HEK293T (cell line): ENCODE results near the gene SEMA4D.
"Not testable (repeated sequence)": the region's sequence is repeated elsewhere in the genome, so short reads cannot be mapped to it uniquely, and the experiment has no call there.

Experiments used
- CTCF ChIA-PET: fragments of 350-600 bp; formaldehyde crosslinking; extraction: SDS; loops from one replicate; lab custom pipeline; 2021; ENCODE audit warnings: antibody characterized with exemption, inconsistent platforms; lab: Yijun Ruan, JAX
- POLR2A ChIA-PET: fragments of 350-600 bp; formaldehyde crosslinking; extraction: SDS; loops from one replicate; lab custom pipeline; 2020; ENCODE audit warnings: antibody characterized with exemption, inconsistent platforms; lab: Yijun Ruan, JAX
- DNase-seq: peaks from one replicate; pipeline ENCODE4 v3.0.0; 2012; ENCODE audit warnings: mixed read lengths; ENCODE audit errors: extremely low spot score
- ARNT ChIP-seq: fragments of 450-650 bp; IDR thresholded peaks from 2 replicates; pipeline ENCODE4 v1.6.1; 2017; ENCODE audit warnings: mild to moderate bottlenecking
- BHLHE40 ChIP-seq: fragments of 450-650 bp; IDR thresholded peaks from 2 replicates; pipeline ENCODE4 v1.6.1; 2016; ENCODE audit warnings: mild to moderate bottlenecking, moderate library complexity, borderline replicate concordance
- CTBP1 ChIP-seq: fragments of 450-650 bp; IDR thresholded peaks from 2 replicates; pipeline ENCODE4 v1.6.1; 2016; ENCODE audit warnings: borderline replicate concordance
- ELF4 ChIP-seq: fragments of 450-650 bp; IDR thresholded peaks from 2 replicates; pipeline ENCODE4 v1.6.1; 2017; ENCODE audit warnings: antibody characterized with exemption
- FOXA1 ChIP-seq: fragments of 450-650 bp; IDR thresholded peaks from 2 replicates; pipeline ENCODE4 v1.6.1; 2016; ENCODE audit warnings: mild to moderate bottlenecking
- FOXK2 ChIP-seq: fragments of 450-650 bp; IDR thresholded peaks from 2 replicates; pipeline ENCODE4 v1.6.1; 2016; ENCODE audit warnings: mild to moderate bottlenecking
- FOXM1 ChIP-seq: fragments of 450-650 bp; IDR thresholded peaks from 2 replicates; pipeline ENCODE4 v1.6.1; 2017; ENCODE audit warnings: mild to moderate bottlenecking, borderline replicate concordance
- HDGF ChIP-seq: fragments of 450-650 bp; IDR thresholded peaks from 2 replicates; pipeline ENCODE4 v1.6.1; 2017; ENCODE audit warnings: antibody characterized with exemption, borderline replicate concordance
- L3MBTL2 ChIP-seq: fragments of 450-650 bp; conservative IDR thresholded peaks from 2 replicates; pipeline ENCODE4 v1.6.1; 2016; ENCODE audit warnings: mild to moderate bottlenecking
- LEF1 ChIP-seq: fragments of 450-650 bp; IDR thresholded peaks from 2 replicates; pipeline ENCODE4 v1.6.1; 2017; ENCODE audit warnings: mild to moderate bottlenecking, borderline replicate concordance
- NFRKB ChIP-seq: fragments of 450-650 bp; IDR thresholded peaks from 2 replicates; pipeline ENCODE4 v1.6.1; 2016; ENCODE audit warnings: mild to moderate bottlenecking, moderate library complexity
- PKNOX1 ChIP-seq: fragments of 450-650 bp; IDR thresholded peaks from 2 replicates; pipeline ENCODE4 v1.6.1; 2016
- SP1 ChIP-seq: fragments of 450-650 bp; IDR thresholded peaks from 2 replicates; pipeline ENCODE4 v1.6.1; 2017
- SUZ12 ChIP-seq: fragments of 450-650 bp; IDR thresholded peaks from 2 replicates; pipeline ENCODE4 v1.6.1; 2016; ENCODE audit warnings: mild to moderate bottlenecking
- TARDBP ChIP-seq: fragments of 450-650 bp; IDR thresholded peaks from 2 replicates; pipeline ENCODE4 v1.6.1; 2016
- ZNF384 ChIP-seq: fragments of 450-650 bp; IDR thresholded peaks from 2 replicates; pipeline ENCODE4 v1.6.1; 2016

SEMA4D gene

DNA sequence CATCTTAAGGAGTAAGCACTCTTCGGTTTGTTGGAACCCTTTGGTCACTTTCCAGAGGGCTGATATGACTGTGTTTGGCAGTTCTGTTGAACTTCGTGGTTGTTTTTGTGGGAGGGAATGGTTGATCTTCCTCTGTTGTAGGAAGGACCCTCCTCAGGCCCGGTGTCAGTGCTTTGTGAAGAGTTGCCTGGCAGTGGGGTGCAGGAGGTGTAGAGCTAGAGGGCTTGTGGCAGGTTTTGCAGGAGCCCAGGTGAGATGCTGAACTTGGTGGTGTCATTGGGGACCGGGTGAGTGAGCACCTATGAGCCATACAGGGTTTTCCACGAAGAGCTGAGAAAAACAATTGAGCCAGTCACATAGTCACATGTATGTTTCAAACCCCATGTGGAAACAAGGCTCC lies 152.4 kb downstream of the SEMA4D start:
- POLR2A ChIA-PET, result no interaction called here
- no peak for DNase-seq
- TF ChIP-seq PKNOX1 (no peak), HDGF (no peak), FOXK2 (no peak), CTBP1 (no peak), LEF1 (no peak), FOXA1 (no peak), ARNT (no peak), FOXM1 (no peak), NFRKB (no peak), L3MBTL2 (no peak), ZNF384 (no peak), ELF4 (no peak), TARDBP (no peak), BHLHE40 (no peak), SUZ12 (no peak), SP1 (no peak)
- CTCF ChIA-PET, result no interaction called here

- POLR2A ChIA-PET, CTCF ChIA-PET, DNase-seq: not testable (repeated sequence)
Observed at GRCh38 chr9:89343812-89344211, 154.1 kb downstream of the SEMA4D start.

DNA sequence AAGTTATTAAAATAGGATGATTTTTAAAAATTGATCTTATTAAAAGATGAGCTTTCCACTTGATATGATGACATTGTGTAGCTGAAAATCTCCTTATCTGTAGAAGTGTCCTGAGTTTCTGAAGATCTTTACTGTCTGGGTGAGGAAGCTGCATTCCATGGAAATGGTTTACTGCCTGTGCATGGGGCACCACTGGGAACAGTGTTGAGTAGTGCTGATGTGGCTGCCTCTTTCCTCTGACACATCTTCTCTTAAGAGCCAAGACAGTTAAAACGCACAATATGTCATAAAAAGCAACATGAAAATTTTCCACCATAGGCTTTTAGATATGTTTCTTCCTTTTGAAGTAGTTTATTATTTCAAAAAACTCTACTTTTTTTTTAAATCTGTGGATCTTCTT lies 155.0 kb downstream of the SEMA4D start:
- no peak for DNase-seq
- ChIA-PET POLR2A (no interaction called here), CTCF (no interaction called here)
- no peak for TF ChIP-seq ELF4
- TF ChIP-seq BHLHE40, result no peak
- no peak for TF ChIP-seq L3MBTL2
- no peak for TF ChIP-seq LEF1
- TF ChIP-seq FOXA1, result no peak
- no peak for TF ChIP-seq FOXM1
- no peak for TF ChIP-seq ARNT
- no peak for TF ChIP-seq PKNOX1
- no peak for TF ChIP-seq SP1
- TF ChIP-seq CTBP1, result no peak
- TF ChIP-seq SUZ12, result no peak

GRCh38 chr9:89342213-89342612 lies 155.7 kb downstream of the SEMA4D start:
- no peak for DNase-seq
- POLR2A ChIA-PET, result no interaction called here
- no peak for TF ChIP-seq ZNF384
- no peak for TF ChIP-seq FOXM1
- TF ChIP-seq ARNT, result no peak
- no peak for TF ChIP-seq FOXK2
- TF ChIP-seq L3MBTL2, result no peak
- no peak for TF ChIP-seq TARDBP
- TF ChIP-seq PKNOX1, result no peak
- no peak for TF ChIP-seq LEF1
- TF ChIP-seq NFRKB, result no peak
- no peak for TF ChIP-seq FOXA1
- TF ChIP-seq BHLHE40, result no peak
- TF ChIP-seq SUZ12, result no peak
- no peak for TF ChIP-seq SP1
- CTCF ChIA-PET, result interaction anchor here (0.7 kb wide), 1 partner anchor 44 kb away, joined by 3 read pairs; no protein-coding TSS in a partner anchor

- ChIA-PET POLR2A (no interaction called here), CTCF (no interaction called here)
- no peak for TF ChIP-seq FOXM1
- no peak for TF ChIP-seq BHLHE40
- no peak for TF ChIP-seq SP1
- TF ChIP-seq LEF1, result no peak
- no peak for TF ChIP-seq PKNOX1
- TF ChIP-seq NFRKB, result no peak
- TF ChIP-seq FOXA1, result no peak
- no peak for TF ChIP-seq CTBP1
- no peak for TF ChIP-seq ZNF384
- TF ChIP-seq HDGF, result no peak
- TF ChIP-seq SUZ12, result no peak
- no peak for TF ChIP-seq ARNT
- no peak for TF ChIP-seq L3MBTL2
- DNase-seq, result no peak
Observed at GRCh38 chr9:89340332-89340731, 157.6 kb downstream of the SEMA4D start.

DNA sequence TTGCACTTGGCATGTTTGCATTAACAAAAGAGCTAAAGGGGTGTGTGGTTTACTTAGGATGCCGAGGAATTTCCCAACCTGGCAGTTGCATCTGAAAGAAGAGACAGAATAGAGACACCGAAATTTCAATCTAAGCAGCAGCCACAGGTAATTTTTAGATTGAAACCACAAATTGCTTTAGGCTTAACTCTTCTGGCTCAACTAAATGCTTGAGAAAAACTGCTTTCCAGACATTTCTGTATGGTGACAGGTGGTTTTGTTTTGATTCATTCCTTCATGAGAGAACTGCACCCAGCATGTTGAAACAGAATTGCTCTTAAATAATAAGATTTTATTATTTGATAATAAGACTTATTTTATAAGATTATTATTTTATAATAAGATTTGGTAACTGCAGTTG lies 158.1 kb downstream of the SEMA4D start:
- TF ChIP-seq ARNT (no peak), ZNF384 (no peak), LEF1 (no peak), TARDBP (no peak), FOXA1 (no peak), HDGF (no peak), SP1 (no peak), CTBP1 (no peak), L3MBTL2 (no peak), ELF4 (no peak), NFRKB (no peak), PKNOX1 (no peak)
- POLR2A ChIA-PET, result no interaction called here
- DNase-seq, result no peak
- CTCF ChIA-PET, result interaction anchor here (0.7 kb wide), 1 partner anchor 36 kb away, joined by 6 read pairs; no protein-coding TSS in a partner anchor
